Naive thymus-derived CD4-positive, alpha-beta T cell (primary cell): ENCODE data around the gene RNF144B. TPM values are rescaled to one million over a fixed set of nuclear protein-coding genes. Genes with fewer than 3 reads are reported as not detected.

Experiments used
- ATAC-seq: fragments of 150-1000 bp; cut with Tn5 transposase; 2 replicates; pipeline ENCODE4 v1.10.0; 2021; ENCODE audit warnings: mild to moderate bottlenecking, moderate library complexity
- CTCF ChIA-PET: fragments of 350-600 bp; sonication (Branson Sonifier 250); formaldehyde crosslinking; loops from one replicate; lab custom pipeline; 2021; ENCODE audit warnings: antibody characterized with exemption; lab: Charles Lee
- POLR2A ChIA-PET: fragments of 350-600 bp; sonication (Branson Sonifier 250); formaldehyde crosslinking; loops from one replicate; lab custom pipeline; 2021; ENCODE audit warnings: antibody characterized with exemption, inconsistent platforms; lab: Charles Lee
- DNase-seq, 9 donors: peaks; one replicate each; pipeline versions ENCODE4 v3.0.0 to v3.0.0-alpha.2; 2020 to 2022; ENCODE audit warnings: mixed read lengths in 1 of 9
- H3K27ac ChIP-seq: one replicate; pipeline ENCODE4 v1.7.0; 2013; ENCODE audit warnings: mild to moderate bottlenecking, low read depth, low read length, moderate library complexity
- H3K27me3 ChIP-seq, 2 donors: one replicate each; pipeline ENCODE4 v1.7.0; 2013; ENCODE audit warnings: low read length in 2 of 2, mild to moderate bottlenecking in 2 of 2, moderate library complexity in 2 of 2; ENCODE audit not compliant: control insufficient read depth in 2 of 2, insufficient read depth in 2 of 2
- H3K36me3 ChIP-seq, 3 experiments: 1 replicate in 2 of 3; 2 replicates in 1 of 3; pipeline ENCODE4 v1.7.0; 2013; ENCODE audit warnings: low read length in 3 of 3, mild to moderate bottlenecking in 3 of 3, moderate library complexity in 1 of 3; ENCODE audit not compliant: insufficient read depth in 3 of 3, control insufficient read depth in 2 of 3
- H3K4me1 ChIP-seq, 2 donors: one replicate each; pipeline ENCODE4 v1.7.0; 2013; ENCODE audit warnings: low read length in 2 of 2, mild to moderate bottlenecking in 2 of 2, moderate library complexity in 1 of 2; ENCODE audit not compliant: control insufficient read depth in 2 of 2, insufficient read depth in 2 of 2
- H3K4me3 ChIP-seq: 2 replicates; pipeline ENCODE4 v1.7.0; 2013; ENCODE audit warnings: mild to moderate bottlenecking, low read length
- H3K9me3 ChIP-seq, 3 experiments: 1 replicate in 2 of 3; 2 replicates in 1 of 3; pipeline ENCODE4 v1.7.0; 2013; ENCODE audit warnings: low read length in 3 of 3; ENCODE audit not compliant: control insufficient read depth in 2 of 3
- H3K27ac Mint-ChIP-seq, 9 donors: one replicate each; pipeline ENCODE4 v1.8.0; 2020 to 2022; ENCODE audit warnings: mixed read lengths in 9 of 9, mild to moderate bottlenecking in 8 of 9, moderate library complexity in 5 of 9, inconsistent platforms in 2 of 9
- H3K27me3 Mint-ChIP-seq, 5 donors: one replicate each; pipeline ENCODE4 v1.8.0; 2021 to 2022; ENCODE audit warnings: mixed read lengths in 5 of 5, mild to moderate bottlenecking in 1 of 5
- H3K36me3 Mint-ChIP-seq, 5 donors: one replicate each; pipeline ENCODE4 v1.8.0; 2020 to 2022; ENCODE audit warnings: mixed read lengths in 5 of 5, mild to moderate bottlenecking in 3 of 5, inconsistent platforms in 1 of 5
- H3K4me1 Mint-ChIP-seq, 7 donors: one replicate each; pipeline ENCODE4 v1.8.0; 2020 to 2022; ENCODE audit warnings: mixed read lengths in 7 of 7, mild to moderate bottlenecking in 3 of 7, inconsistent platforms in 1 of 7
- H3K4me3 Mint-ChIP-seq, 10 donors: one replicate each; pipeline ENCODE4 v1.8.0; 2020 to 2022; ENCODE audit warnings: mild to moderate bottlenecking in 10 of 10, mixed read lengths in 10 of 10, moderate library complexity in 6 of 10, inconsistent platforms in 2 of 10
- H3K9me3 Mint-ChIP-seq, 11 donors: one replicate each; pipeline ENCODE4 v1.8.0; 2020 to 2022; ENCODE audit warnings: mixed read lengths in 11 of 11, mild to moderate bottlenecking in 4 of 11, inconsistent platforms in 1 of 11, moderate library complexity in 1 of 11
- intact Hi-C, 2 donors: fragments of 100-400 bp; cut with micrococcal nuclease; formaldehyde crosslinking; loops; one replicate each; pipeline ENCODE4 v1.15.1; 2023
- polyA plus RNA-seq, 2 donors: library from polyadenylated mRNA; unstranded; fragments of 300-500 nt; fragmentation: Illumina TruSeq; gene quantifications; one replicate each; pipeline ENCODE4 v1.2.3, GENCODE V29; 2021
- total RNA-seq, 6 experiments: library from RNA in 5 of 6; stranded (reverse) in 5 of 6; gene quantifications; 1 replicate in 5 of 6; 2 replicates in 1 of 6; pipeline ENCODE4 v1.2.3 and lab custom pipeline; 2021 to 2026

Gene RNF144B
- total and polyA plus RNA-seq, 7 experiments from 2014 or later = 1.5 to 23.5 (median 7.1) TPM

GRCh38 chr6:18427296-18427695, 40.1 kb downstream of the RNF144B start:
- no peaks in the 10 kb centered on the region for H3K27me3 ChIP-seq
- H3K27ac Mint-ChIP-seq = no peak overlapping the region
- no peaks in the 10 kb centered on the region for H3K9me3 Mint-ChIP-seq
- ATAC-seq = no peak
- intact Hi-C loops = no loop called here
- H3K4me3 Mint-ChIP-seq = no peak overlapping the region
- no peaks in the 10 kb centered on the region for H3K4me1 ChIP-seq
- no peaks in the 10 kb centered on the region for H3K27me3 Mint-ChIP-seq
- CTCF ChIA-PET = no interaction called here
- H3K4me1 Mint-ChIP-seq = peaks cover 0 to 10% (median 7%) of the 10 kb centered on the region in 7 donors
- H3K36me3 Mint-ChIP-seq = peaks cover 0 to 50% (median 32%) of the 10 kb centered on the region in 5 donors
- no peak overlapping the region for H3K4me3 ChIP-seq
- no peak for DNase-seq
- no peak overlapping the region for H3K27ac ChIP-seq
- H3K36me3 ChIP-seq = no peaks in the 10 kb centered on the region
- POLR2A ChIA-PET = no interaction called here
- no peaks in the 10 kb centered on the region for H3K9me3 ChIP-seq

GRCh38 chr6:18429655-18430297, 42.6 kb downstream of the RNF144B start:
- intact Hi-C loops = no loop called here
- Mint-ChIP-seq H3K4me1 (peaks cover 0 to 12% (median 5%) of the 10 kb centered on the region in 7 donors), H3K4me3 (no peak overlapping the region), H3K27ac (no peak overlapping the region), H3K36me3 (peaks cover 0 to 59% (median 45%) of the 10 kb centered on the region in 5 donors), H3K9me3 (no peaks in the 10 kb centered on the region), H3K27me3 (no peaks in the 10 kb centered on the region)
- ChIA-PET CTCF (interaction anchor here (0.7 kb wide), 1 partner anchor 24 kb away, joined by 3 read pairs; no protein-coding TSS in a partner anchor), POLR2A (no interaction called here)
- ATAC-seq (no peak), DNase-seq (no peak)
- H3K9me3 ChIP-seq = no peaks in the 10 kb centered on the region
- no peaks in the 10 kb centered on the region for H3K36me3 ChIP-seq
- no peak overlapping the region for H3K27ac ChIP-seq
- no peaks in the 10 kb centered on the region for H3K27me3 ChIP-seq
- H3K4me1 ChIP-seq = no peaks in the 10 kb centered on the region
- H3K4me3 ChIP-seq = no peak overlapping the region

GRCh38 chr6:18431581-18431980, 44.4 kb downstream of the RNF144B start:
- Histone ChIP-seq H3K36me3 (no peaks in the 10 kb centered on the region), H3K4me3 (no peak overlapping the region), H3K27ac (no peak overlapping the region), H3K27me3 (no peaks in the 10 kb centered on the region), H3K4me1 (no peaks in the 10 kb centered on the region), H3K9me3 (no peaks in the 10 kb centered on the region)
- Mint-ChIP-seq H3K4me3 (no peak overlapping the region), H3K4me1 (peaks cover 0 to 12% (median 2%) of the 10 kb centered on the region in 7 donors), H3K36me3 (peaks cover 0 to 65% (median 46%) of the 10 kb centered on the region in 5 donors), H3K9me3 (no peaks in the 10 kb centered on the region), H3K27ac (no peak overlapping the region), H3K27me3 (no peaks in the 10 kb centered on the region)
- ATAC-seq (no peak), DNase-seq (no peak)
- ChIA-PET POLR2A (interaction anchor here (0.7 kb wide), 1 partner anchor 145 kb away, joined by 3 read pairs; no protein-coding TSS in a partner anchor), CTCF (no interaction called here)
- intact Hi-C loops = no loop called here

GRCh38 chr6:18432180-18432579, 45.0 kb downstream of the RNF144B start:
- no peak overlapping the region for H3K4me3 Mint-ChIP-seq
- no peaks in the 10 kb centered on the region for H3K27me3 Mint-ChIP-seq
- CTCF ChIA-PET = no interaction called here
- DNase-seq (no peak), ATAC-seq (peak; percentile 22)
- H3K36me3 Mint-ChIP-seq = peaks cover 0 to 65% (median 43%) of the 10 kb centered on the region in 5 donors
- no peaks in the 10 kb centered on the region for H3K9me3 ChIP-seq
- H3K27ac Mint-ChIP-seq = no peak overlapping the region
- H3K36me3 ChIP-seq = no peaks in the 10 kb centered on the region
- POLR2A ChIA-PET = no interaction called here
- intact Hi-C loops = no loop called here
- H3K4me3 ChIP-seq = no peak overlapping the region
- peaks cover 0 to 12% (median under 1%) of the 10 kb centered on the region in 7 donors for H3K4me1 Mint-ChIP-seq
- H3K27me3 ChIP-seq = no peaks in the 10 kb centered on the region
- H3K27ac ChIP-seq = no peak overlapping the region
- H3K9me3 Mint-ChIP-seq = no peaks in the 10 kb centered on the region
- no peaks in the 10 kb centered on the region for H3K4me1 ChIP-seq

GRCh38 chr6:18432619-18433018, 45.5 kb downstream of the RNF144B start:
- Mint-ChIP-seq H3K4me1 (peaks cover 0 to 12% (median 0%) of the 10 kb centered on the region in 7 donors), H3K36me3 (peaks cover 0 to 61% (median 39%) of the 10 kb centered on the region in 5 donors), H3K9me3 (no peaks in the 10 kb centered on the region), H3K27ac (no peak overlapping the region), H3K4me3 (no peak overlapping the region), H3K27me3 (no peaks in the 10 kb centered on the region)
- DNase-seq (no peak), ATAC-seq (no peak)
- Histone ChIP-seq H3K36me3 (no peaks in the 10 kb centered on the region), H3K4me3 (no peak overlapping the region), H3K27me3 (no peaks in the 10 kb centered on the region), H3K4me1 (no peaks in the 10 kb centered on the region), H3K9me3 (no peaks in the 10 kb centered on the region), H3K27ac (no peak overlapping the region)
- ChIA-PET CTCF (no interaction called here), POLR2A (no interaction called here)
- intact Hi-C loops = no loop called here

GRCh38 chr6:18433059-18433458, 45.9 kb downstream of the RNF144B start:
- Histone ChIP-seq H3K4me3 (no peak overlapping the region), H3K27ac (no peak overlapping the region), H3K4me1 (no peaks in the 10 kb centered on the region), H3K27me3 (no peaks in the 10 kb centered on the region), H3K36me3 (no peaks in the 10 kb centered on the region), H3K9me3 (no peaks in the 10 kb centered on the region)
- peaks cover 0 to 61% (median 37%) of the 10 kb centered on the region in 5 donors for H3K36me3 Mint-ChIP-seq
- no peak overlapping the region for H3K27ac Mint-ChIP-seq
- DNase-seq (no peak), ATAC-seq (no peak)
- no peak overlapping the region for H3K4me3 Mint-ChIP-seq
- peaks cover 0 to 16% (median 0%) of the 10 kb centered on the region in 7 donors for H3K4me1 Mint-ChIP-seq
- ChIA-PET POLR2A (no interaction called here), CTCF (no interaction called here)
- no peaks in the 10 kb centered on the region for H3K27me3 Mint-ChIP-seq
- H3K9me3 Mint-ChIP-seq = no peaks in the 10 kb centered on the region
- intact Hi-C loops = no loop called here

GRCh38 chr6:18436341-18436740, 49.2 kb downstream of the RNF144B start:
- no peaks in the 10 kb centered on the region for H3K36me3 ChIP-seq
- no peak for ATAC-seq
- H3K27me3 ChIP-seq = no peaks in the 10 kb centered on the region
- H3K4me1 ChIP-seq = no peaks in the 10 kb centered on the region
- no peak overlapping the region for H3K27ac Mint-ChIP-seq
- H3K4me1 Mint-ChIP-seq = peaks cover 0 to 24% (median 13%) of the 10 kb centered on the region in 7 donors
- H3K36me3 Mint-ChIP-seq = peaks cover 0 to 55% (median 27%) of the 10 kb centered on the region in 5 donors
- POLR2A ChIA-PET = no interaction called here
- CTCF ChIA-PET = no interaction called here
- no peak overlapping the region for H3K4me3 Mint-ChIP-seq
- H3K4me3 ChIP-seq = no peak overlapping the region
- no peaks in the 10 kb centered on the region for H3K9me3 Mint-ChIP-seq
- H3K27me3 Mint-ChIP-seq = no peaks in the 10 kb centered on the region
- DNase-seq = no peak
- no peaks in the 10 kb centered on the region for H3K9me3 ChIP-seq
- intact Hi-C loops = no loop called here
- H3K27ac ChIP-seq = no peak overlapping the region
